Measurements from ENCODE around the gene FPGS.

The FPGS gene

DNA sequence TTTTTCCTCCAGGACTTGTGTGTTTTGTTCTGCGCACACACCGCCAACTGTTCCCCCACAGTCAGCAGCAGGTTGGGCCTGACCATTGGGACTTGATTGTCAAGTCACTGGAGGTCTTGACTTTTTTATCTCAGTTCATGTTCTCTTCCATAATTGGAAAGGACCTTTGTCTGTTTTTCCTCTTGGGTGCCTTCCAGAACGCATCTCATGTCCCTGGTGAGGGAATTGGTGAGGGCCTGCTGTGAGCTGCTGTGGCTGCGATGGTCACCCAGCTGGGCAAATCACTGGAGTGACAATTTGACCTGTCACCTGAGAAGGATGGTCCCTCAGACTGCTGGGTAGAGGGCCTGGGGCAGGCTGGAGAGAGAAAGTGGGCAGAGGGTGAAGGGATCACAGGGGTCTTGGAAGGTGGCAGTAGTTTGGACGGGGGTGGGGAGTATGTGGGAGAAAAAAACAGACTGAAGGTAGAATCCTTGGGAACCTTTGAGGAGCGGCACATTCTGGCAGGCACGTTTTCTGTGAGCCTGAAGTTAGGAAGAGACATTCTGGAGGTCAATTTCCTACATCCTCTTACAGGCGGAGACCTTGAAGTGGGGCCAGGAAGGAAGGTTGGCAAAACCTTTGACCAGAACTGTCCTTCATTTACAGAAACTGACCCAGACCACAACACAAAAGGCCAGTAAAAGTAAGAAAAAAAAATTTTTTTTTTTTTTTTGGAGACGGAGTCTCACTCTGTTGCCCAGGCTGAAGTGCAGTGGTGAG lies 12.4 kb upstream of the FPGS start:
- no peak for DNase-seq

DNA sequence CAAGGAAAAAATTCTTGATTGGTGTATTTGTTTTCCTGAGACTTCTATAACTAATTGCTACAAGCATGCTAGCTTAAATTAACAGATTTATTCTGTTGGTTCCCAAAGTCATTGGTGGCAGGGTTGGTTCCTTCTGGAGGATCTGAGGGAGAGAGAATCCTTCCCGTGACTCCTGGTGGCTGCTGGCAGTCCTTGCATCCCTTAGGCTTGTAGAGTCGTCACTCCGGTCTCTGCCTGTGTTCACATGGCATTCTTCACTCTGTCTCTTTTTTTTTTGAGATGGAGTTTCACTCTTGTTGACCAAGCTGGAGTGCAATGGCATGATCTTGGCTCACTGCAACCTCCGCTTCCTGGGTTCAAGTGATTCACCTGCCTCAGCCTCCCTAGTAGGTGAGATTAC lies 11.6 kb upstream of the FPGS start:
- DNase-seq: no peak

DNA sequence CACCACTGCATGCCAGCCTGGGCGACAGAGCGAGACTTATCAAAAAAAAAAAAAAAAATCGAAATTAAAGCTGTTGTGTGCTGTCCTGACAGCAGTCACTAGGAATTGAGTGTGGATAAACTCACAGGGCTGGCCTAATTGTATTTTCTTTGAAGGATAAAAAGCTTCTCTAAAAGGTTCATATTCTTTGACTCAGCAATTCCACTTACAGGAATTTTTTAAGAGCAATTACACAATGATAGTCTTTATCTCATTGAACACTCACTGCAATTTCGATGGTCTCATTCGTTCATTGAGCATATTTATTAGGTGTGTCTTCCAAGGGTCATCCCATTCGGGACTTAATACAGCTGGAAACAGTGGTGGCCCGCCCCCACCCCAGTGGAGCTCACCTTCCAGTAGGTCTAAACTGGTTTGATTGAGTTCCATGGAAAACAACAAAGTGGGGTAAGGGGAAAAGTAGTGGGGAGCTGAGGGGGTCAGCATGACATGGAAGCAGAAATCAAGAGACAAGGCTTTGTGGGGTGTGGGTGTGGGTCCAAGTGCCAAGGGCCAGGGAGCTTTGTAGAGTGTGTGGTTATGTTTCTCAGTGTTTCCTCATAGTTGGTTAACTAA lies 10.2 kb upstream of the FPGS start:
- DNase-seq: no peak

GRCh38 chr9:127793093-127793708 lies 9.5 kb upstream of the FPGS start:
- DNase-seq: no peak

DNA sequence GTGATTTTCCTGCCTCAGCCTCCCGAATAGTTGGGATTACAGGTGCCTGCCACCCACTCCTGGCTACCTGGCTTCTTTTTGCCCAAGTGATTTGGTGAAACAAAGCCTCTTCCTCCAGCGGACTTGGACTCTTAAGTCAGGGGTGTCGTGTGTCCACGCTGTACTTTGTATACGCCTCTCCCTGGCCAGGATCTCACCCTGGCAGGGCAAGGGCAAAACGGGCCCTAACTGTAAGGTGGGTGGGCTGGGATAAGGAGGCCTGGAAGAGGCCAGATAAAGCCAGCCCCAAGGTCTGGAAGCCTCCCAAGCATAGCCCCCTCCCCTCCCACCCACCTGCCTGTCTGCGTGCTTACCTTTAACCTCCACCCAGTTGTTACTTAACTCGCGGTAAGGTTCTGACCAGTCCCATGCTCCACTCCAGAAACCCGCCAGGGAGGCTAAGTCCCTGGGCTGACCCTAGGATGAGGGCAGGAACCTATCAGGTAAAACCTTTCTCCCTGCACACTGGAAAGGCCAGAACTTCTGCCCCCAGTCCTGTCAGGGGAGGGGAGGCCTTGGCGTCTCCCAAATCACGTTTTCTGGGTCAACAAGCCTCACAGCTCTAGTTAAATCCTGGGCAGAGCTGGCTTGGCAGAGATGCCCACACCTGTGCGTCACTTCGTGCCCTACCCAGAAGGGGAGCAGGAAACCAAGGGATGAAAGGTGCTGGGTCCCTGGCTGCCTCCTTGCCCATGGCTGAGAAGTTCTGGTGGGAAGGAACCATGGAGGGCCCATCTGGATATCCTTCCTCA lies 8.5 kb upstream of the FPGS start:
- no peak for DNase-seq

DNA sequence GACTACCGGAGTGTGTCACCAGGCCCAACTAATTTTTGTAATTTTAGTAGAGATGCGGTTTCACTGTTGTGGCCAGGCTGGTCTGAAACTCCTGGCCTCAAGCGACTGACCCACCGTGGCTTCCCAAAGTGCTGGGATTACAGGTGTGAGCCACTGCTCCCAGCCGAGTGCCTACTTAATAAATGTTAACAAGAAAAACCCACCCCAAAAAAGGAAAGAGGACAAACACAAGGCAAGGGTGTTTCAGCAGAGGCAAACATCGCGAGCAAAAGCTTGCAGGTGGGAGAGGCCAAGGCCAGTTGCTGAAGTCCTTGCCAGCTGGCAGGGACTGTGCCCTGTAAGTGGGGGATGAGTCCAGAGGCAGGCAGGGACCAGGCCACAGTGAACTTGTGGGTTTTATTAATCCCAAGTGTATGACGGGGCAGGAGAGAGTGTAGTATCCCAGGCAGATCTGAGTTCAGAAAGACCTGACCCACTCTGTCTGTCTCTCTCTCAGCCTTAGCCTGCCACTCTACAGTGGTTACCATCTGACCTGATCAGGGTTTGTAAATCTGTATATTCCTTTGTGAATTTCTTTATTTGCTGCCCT lies 6.4 kb upstream of the FPGS start:
- no peak for DNase-seq

- DNase-seq: no peak
Observed at GRCh38 chr9:127796852-127797370, 5.8 kb upstream of the FPGS start.

- no peak for DNase-seq
Observed at GRCh38 chr9:127801955-127802575, 617 bp upstream of the FPGS start.

DNA sequence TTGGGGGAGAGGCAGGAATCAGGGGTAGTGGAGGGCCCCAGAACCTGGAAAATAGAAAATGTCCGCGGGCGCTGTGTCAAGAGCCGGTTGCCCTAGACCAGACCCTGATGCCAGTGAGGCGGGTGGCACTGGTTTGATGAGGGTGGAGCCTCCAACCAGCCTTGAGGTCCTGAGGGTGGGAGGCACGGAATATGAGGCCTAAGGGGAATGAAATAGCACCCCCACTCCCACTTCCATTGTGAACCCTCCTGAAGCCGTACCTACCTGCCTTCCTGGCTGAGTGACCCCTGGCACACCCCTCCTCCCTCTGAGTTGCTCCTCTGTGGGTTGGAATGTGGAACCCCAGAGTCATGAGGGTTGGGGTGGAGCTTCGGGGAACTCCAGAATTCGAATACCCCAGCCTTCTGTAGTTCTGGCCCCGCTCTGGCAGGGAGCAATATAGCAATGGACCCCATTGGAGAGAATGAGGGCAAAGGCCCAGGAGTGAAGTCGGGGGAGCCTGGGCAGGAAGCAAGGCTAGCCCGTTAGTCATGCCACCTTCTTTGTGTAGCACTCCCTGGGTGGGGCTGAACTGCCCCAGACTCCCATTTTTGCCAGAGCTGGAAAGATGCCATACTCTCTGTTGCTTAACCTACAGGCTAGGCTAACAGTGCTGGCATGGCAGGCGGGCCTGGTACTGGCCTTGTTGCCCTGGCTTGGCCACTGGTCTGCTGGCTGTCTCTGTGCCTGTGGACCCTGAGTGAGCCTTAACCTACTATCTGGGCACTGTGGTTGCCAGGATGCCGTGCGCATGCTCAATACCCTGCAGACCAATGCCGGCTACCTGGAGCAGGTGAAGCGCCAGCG lies 1.0 kb downstream of the FPGS start:
- DNase-seq: no peak

DNA sequence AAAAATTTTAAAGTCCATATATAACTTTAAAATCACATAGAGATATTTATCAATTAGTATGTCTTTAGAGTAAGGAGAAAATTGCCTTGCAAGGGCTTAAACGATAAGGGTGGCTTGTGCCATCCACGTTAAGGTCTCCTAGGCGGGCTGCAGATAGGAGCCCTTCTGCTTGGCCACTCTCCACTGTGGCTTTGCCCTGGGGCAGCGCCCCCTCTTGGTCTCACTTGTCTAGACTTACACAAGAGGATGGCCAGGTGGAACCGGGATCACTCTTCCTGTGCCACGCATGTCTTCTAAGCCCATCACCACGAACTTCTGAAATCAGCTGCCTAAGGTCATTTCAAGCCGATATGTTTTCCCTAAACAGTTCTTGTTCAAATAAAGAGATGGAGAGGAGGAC lies 2.9 kb downstream of the FPGS start:
- DNase-seq: no peak

- DNase-seq: no peak
Observed at GRCh38 chr9:127806871-127807270, 4.2 kb downstream of the FPGS start.

- no peak for DNase-seq
Observed at GRCh38 chr9:127808347-127809001, 5.8 kb downstream of the FPGS start.

- no peak for DNase-seq
Observed at GRCh38 chr9:127809002-127809539, 6.4 kb downstream of the FPGS start.

GRCh38 chr9:127809540-127810377 lies 7.1 kb downstream of the FPGS start:
- no peak for DNase-seq

GRCh38 chr9:127810378-127811187 lies 7.9 kb downstream of the FPGS start:
- no peak for DNase-seq

GRCh38 chr9:127812011-127812410 lies 9.3 kb downstream of the FPGS start:
- DNase-seq: no peak

DNA sequence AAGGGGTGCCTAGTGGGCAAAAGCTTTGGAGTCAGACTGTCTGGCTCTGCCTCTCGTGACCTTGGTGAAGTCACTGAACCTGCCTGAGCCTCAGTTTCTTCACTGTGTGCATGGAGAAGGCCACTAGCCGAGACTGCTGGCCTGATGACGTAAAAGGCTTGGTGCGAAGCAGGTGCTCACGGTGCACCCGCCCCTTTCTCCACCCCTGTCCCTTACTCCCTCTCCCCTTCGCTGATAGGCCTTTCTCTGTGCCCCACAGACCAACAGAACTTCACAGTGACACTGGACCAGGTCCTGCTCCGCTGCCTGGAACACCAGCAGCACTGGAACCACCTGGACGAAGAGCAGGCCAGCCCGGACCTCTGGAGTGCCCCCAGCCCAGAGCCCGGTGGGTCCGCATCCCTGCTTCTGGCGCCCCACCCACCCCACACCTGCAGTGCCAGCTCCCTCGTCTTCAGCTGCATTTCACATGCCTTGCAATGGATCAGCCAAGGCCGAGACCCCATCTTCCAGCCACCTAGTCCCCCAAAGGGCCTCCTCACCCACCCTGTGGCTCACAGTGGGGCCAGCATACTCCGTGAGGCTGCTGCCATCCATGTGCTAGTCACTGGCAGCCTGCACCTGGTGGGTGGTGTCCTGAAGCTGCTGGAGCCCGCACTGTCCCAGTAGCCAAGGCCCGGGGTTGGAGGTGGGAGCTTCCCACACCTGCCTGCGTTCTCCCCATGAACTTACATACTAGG lies 10.4 kb downstream of the FPGS start:
- DNase-seq: no peak

DNA sequence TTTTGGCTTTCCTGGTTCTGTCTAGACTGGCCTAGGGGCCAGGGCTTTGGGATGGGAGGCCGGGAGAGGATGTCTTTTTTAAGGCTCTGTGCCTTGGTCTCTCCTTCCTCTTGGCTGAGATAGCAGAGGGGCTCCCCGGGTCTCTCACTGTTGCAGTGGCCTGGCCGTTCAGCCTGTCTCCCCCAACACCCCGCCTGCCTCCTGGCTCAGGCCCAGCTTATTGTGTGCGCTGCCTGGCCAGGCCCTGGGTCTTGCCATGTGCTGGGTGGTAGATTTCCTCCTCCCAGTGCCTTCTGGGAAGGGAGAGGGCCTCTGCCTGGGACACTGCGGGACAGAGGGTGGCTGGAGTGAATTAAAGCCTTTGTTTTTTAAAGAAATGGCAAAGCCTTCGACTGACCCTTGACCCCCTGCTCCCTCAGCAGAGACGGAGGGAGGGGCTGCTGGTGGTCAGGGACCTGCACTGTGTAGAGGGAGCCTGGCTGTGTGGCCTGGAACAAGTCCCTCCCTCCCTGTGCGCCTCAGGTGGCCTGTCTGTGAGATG lies 11.1 kb downstream of the FPGS start:
- DNase-seq: no peak

Data from fibroblast of upper back skin (primary cell).